GM21367 (cell line): ENCODE data around the gene GOLGA8J.
"Not testable (repeated sequence)": the region's sequence is repeated elsewhere in the genome, so short reads cannot be mapped to it uniquely, and the experiment has no call there.

ENCODE experiments used
- ATAC-seq: cut with Tn5 transposase; IDR thresholded peaks from one replicate; pipeline ENCODE4 v1.9.1; 2021; ENCODE audit not compliant: unreplicated experiment

The GOLGA8J gene

GRCh38 chr15:30082655-30083054, at the start of gene GOLGA8J:
GOLGA8J (plus strand) TSS chr15:30082955; CDS start chr15:30083053, 98 bp downstream.
- ATAC-seq, result not testable (repeated sequence)

- no peak for ATAC-seq
These were observed 49.5 kb upstream of the GOLGA8J start for GRCh38 chr15:30033211-30033610.

GRCh38 chr15:30033763-30034162, 49.0 kb upstream of the GOLGA8J start:
- no peak for ATAC-seq

GRCh38 chr15:30036036-30036703, 46.6 kb upstream of the GOLGA8J start:
- ATAC-seq, result no peak

GRCh38 chr15:30038667-30039523, 43.9 kb upstream of the GOLGA8J start:
- no peak for ATAC-seq

GRCh38 chr15:30041868-30042267, 40.9 kb upstream of the GOLGA8J start:
- no peak for ATAC-seq

GRCh38 chr15:30042556-30042955, 40.2 kb upstream of the GOLGA8J start:
- no peak for ATAC-seq

GRCh38 chr15:30043211-30043655, 39.5 kb upstream of the GOLGA8J start:
- no peak for ATAC-seq

GRCh38 chr15:30044377-30044776, 38.4 kb upstream of the GOLGA8J start:
- no peak for ATAC-seq

- ATAC-seq, result not testable (repeated sequence)
These were observed 37.9 kb upstream of the GOLGA8J start for GRCh38 chr15:30044826-30045225.

- ATAC-seq, result not testable (repeated sequence)
These were observed 37.3 kb upstream of the GOLGA8J start for GRCh38 chr15:30045248-30046041.

- ATAC-seq, result no peak
These were observed 36.3 kb upstream of the GOLGA8J start for GRCh38 chr15:30046430-30046829.

GRCh38 chr15:30055604-30056003, 27.2 kb upstream of the GOLGA8J start:
- ATAC-seq, result no peak

GRCh38 chr15:30056166-30056565, 26.6 kb upstream of the GOLGA8J start:
- ATAC-seq, result no peak

GRCh38 chr15:30059771-30060170, 23.0 kb upstream of the GOLGA8J start:
- no peak for ATAC-seq

- no peak for ATAC-seq
These were observed 19.9 kb upstream of the GOLGA8J start for GRCh38 chr15:30062881-30063280.

GRCh38 chr15:30063835-30064546, 18.8 kb upstream of the GOLGA8J start:
- ATAC-seq, result no peak

GRCh38 chr15:30065025-30065801, 17.5 kb upstream of the GOLGA8J start:
- no peak for ATAC-seq

- ATAC-seq, result no peak
These were observed 14.4 kb upstream of the GOLGA8J start for GRCh38 chr15:30068326-30068725.

- no peak for ATAC-seq
These were observed 10.1 kb upstream of the GOLGA8J start for GRCh38 chr15:30072630-30073029.
